Measurements from ENCODE around the gene ZMYND11.
"Not testable (repeated sequence)": the region's sequence is repeated elsewhere in the genome, so short reads cannot be mapped to it uniquely, and the experiment has no call there.

DNA sequence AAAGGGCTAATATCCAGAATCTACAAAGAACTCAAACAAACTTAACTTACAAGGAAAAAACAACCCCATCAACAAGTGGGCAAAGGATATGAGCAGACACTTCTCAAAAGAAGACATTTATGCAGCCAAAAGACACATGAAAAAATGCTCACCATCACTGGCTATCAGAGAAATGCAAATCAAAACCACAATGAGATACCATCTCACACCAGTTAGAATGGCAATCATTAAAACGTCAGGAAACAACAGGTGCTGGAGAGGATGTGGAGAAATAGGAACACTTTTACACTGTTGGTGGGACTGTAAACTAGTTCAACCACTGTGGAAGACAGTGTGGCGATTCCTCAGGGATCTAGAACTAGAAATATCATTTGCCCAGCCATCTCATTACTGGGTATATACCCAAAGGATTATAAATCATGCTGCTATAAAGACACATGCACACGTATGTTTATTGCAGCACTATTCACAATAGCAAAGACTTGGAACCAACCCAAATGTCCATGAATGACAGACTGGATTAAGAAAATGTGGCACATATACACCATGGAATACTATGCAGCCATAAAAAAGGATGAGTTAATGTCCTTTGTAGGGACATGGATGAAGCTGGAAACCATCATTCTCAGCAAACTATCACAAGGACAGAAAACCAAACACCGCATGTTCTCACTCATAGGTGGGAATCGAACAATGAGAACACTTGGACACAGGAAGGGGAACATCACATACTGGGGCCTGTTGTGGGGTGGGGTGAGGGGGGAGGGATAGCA, 130.7 kb downstream of the ZMYND11 start:
- TF ChIP-seq, protein P1, sequence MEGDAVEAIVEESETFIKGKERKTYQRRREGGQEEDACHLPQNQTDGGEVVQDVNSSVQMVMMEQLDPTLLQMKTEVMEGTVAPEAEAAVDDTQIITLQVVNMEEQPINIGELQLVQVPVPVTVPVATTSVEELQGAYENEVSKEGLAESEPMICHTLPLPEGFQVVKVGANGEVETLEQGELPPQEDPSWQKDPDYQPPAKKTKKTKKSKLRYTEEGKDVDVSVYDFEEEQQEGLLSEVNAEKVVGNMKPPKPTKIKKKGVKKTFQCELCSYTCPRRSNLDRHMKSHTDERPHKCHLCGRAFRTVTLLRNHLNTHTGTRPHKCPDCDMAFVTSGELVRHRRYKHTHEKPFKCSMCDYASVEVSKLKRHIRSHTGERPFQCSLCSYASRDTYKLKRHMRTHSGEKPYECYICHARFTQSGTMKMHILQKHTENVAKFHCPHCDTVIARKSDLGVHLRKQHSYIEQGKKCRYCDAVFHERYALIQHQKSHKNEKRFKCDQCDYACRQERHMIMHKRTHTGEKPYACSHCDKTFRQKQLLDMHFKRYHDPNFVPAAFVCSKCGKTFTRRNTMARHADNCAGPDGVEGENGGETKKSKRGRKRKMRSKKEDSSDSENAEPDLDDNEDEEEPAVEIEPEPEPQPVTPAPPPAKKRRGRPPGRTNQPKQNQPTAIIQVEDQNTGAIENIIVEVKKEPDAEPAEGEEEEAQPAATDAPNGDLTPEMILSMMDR (IDR thresholded peaks at IDR 0.05): not testable (repeated sequence)
- TF ChIP-seq POLR2A (IDR thresholded peaks at IDR 0.05): not testable (repeated sequence)

Data from Peyer's patch (tissue), 4 donors.